ENCODE measurements around the gene CCNYL1. TPM values are rescaled to one million over a fixed set of nuclear protein-coding genes. Genes with fewer than 3 reads are reported as not detected.
"Not testable (repeated sequence)": the region's sequence is repeated elsewhere in the genome, so short reads cannot be mapped to it uniquely, and the experiment has no call there.

CCNYL1 gene
- total and polyA plus RNA-seq, 2 donors from 2014 or later: 6.7 to 14.6 TPM

GRCh38 chr2:207719008-207719407 is 7.6 kb downstream of the CCNYL1 start:
- no peak overlapping the region for H3K9ac ChIP-seq (ENCODE audit: low read length in 3 of 3)
- no peaks in the 10 kb centered on the region for H3K27me3 ChIP-seq (ENCODE audit: control insufficient read depth, insufficient read depth, low read length)
- H3K4me3 ChIP-seq (ENCODE audit: low read length in 3 of 3): no peak overlapping the region
- FAIRE-seq (no peak), DNase-seq (no peak)
- peaks cover 0 to under 1% (median 0%) of the 10 kb centered on the region in 3 donors for H3K4me1 ChIP-seq (ENCODE audit: control insufficient read depth in 2 of 3, insufficient read depth in 2 of 3, low read depth in 1 of 3, low read length in 3 of 3)
- H3K27ac ChIP-seq (ENCODE audit: low read depth in 2 of 2, low read length in 2 of 2): no peak overlapping the region
- no peaks in the 10 kb centered on the region for H3K36me3 ChIP-seq (ENCODE audit: control insufficient read depth in 2 of 3, insufficient read depth in 3 of 3, low read length in 3 of 3)
- intact Hi-C loops (cut with DNase I): no loop called here
- TF ChIP-seq CTCF (IDR thresholded peaks at IDR 0.05; ENCODE audit: borderline replicate concordance, extremely low read depth, insufficient read depth): no peak
- H3K9me3 ChIP-seq (ENCODE audit: control insufficient read depth in 2 of 3, insufficient read depth in 1 of 3, low read length in 3 of 3): no peaks in the 10 kb centered on the region

- H3K9ac ChIP-seq (ENCODE audit: low read length in 3 of 3); H3K4me1 ChIP-seq (ENCODE audit: control insufficient read depth in 2 of 3, insufficient read depth in 2 of 3, low read depth in 1 of 3, low read length in 3 of 3); H3K4me3 ChIP-seq (ENCODE audit: low read length in 3 of 3); FAIRE-seq; DNase-seq; intact Hi-C loops (cut with DNase I); H3K36me3 ChIP-seq (ENCODE audit: control insufficient read depth in 2 of 3, insufficient read depth in 3 of 3, low read length in 3 of 3); H3K9me3 ChIP-seq (ENCODE audit: control insufficient read depth in 2 of 3, insufficient read depth in 1 of 3, low read length in 3 of 3); H3K27me3 ChIP-seq (ENCODE audit: control insufficient read depth, insufficient read depth, low read length); H3K27ac ChIP-seq (ENCODE audit: low read depth in 2 of 2, low read length in 2 of 2): not testable (repeated sequence)
These were observed 8.2 kb downstream of the CCNYL1 start for GRCh38 chr2:207719655-207720054.

- FAIRE-seq: no peak
- DNase-seq: peak in 2 of 5 donors; percentile 37 to 50
- intact Hi-C loops (cut with DNase I): no loop called here
- Histone ChIP-seq H3K27me3 (ENCODE audit: control insufficient read depth, insufficient read depth, low read length) (no peaks in the 10 kb centered on the region), H3K27ac (ENCODE audit: low read depth in 2 of 2, low read length in 2 of 2) (no peak overlapping the region), H3K36me3 (ENCODE audit: control insufficient read depth in 2 of 3, insufficient read depth in 3 of 3, low read length in 3 of 3) (no peaks in the 10 kb centered on the region), H3K9ac (ENCODE audit: low read length in 3 of 3) (no peak overlapping the region), H3K9me3 (ENCODE audit: control insufficient read depth in 2 of 3, insufficient read depth in 1 of 3, low read length in 3 of 3) (no peaks in the 10 kb centered on the region), H3K4me1 (ENCODE audit: control insufficient read depth in 2 of 3, insufficient read depth in 2 of 3, low read depth in 1 of 3, low read length in 3 of 3) (no peaks in the 10 kb centered on the region), H3K4me3 (ENCODE audit: low read length in 3 of 3) (no peak overlapping the region)
- TF ChIP-seq CTCF (IDR thresholded peaks at IDR 0.05; ENCODE audit: borderline replicate concordance, extremely low read depth, insufficient read depth): no peak
These were observed 9.2 kb downstream of the CCNYL1 start for GRCh38 chr2:207720517-207721187.

- FAIRE-seq (no peak), DNase-seq (no peak)
- no peak overlapping the region for H3K27ac ChIP-seq (ENCODE audit: low read depth in 2 of 2, low read length in 2 of 2)
- no peak overlapping the region for H3K9ac ChIP-seq (ENCODE audit: low read length in 3 of 3)
- no peaks in the 10 kb centered on the region for H3K9me3 ChIP-seq (ENCODE audit: control insufficient read depth in 2 of 3, insufficient read depth in 1 of 3, low read length in 3 of 3)
- no peaks in the 10 kb centered on the region for H3K27me3 ChIP-seq (ENCODE audit: control insufficient read depth, insufficient read depth, low read length)
- no peaks in the 10 kb centered on the region for H3K4me1 ChIP-seq (ENCODE audit: control insufficient read depth in 2 of 3, insufficient read depth in 2 of 3, low read depth in 1 of 3, low read length in 3 of 3)
- no peak for TF ChIP-seq CTCF (IDR thresholded peaks at IDR 0.05; ENCODE audit: borderline replicate concordance, extremely low read depth, insufficient read depth)
- H3K4me3 ChIP-seq (ENCODE audit: low read length in 3 of 3): no peak overlapping the region
- H3K36me3 ChIP-seq (ENCODE audit: control insufficient read depth in 2 of 3, insufficient read depth in 3 of 3, low read length in 3 of 3): no peaks in the 10 kb centered on the region
- intact Hi-C loops (cut with DNase I): no loop called here
These were observed 11.5 kb downstream of the CCNYL1 start for GRCh38 chr2:207722773-207723424.

- H3K4me1 ChIP-seq (ENCODE audit: control insufficient read depth in 2 of 3, insufficient read depth in 2 of 3, low read depth in 1 of 3, low read length in 3 of 3); intact Hi-C loops (cut with DNase I); H3K36me3 ChIP-seq (ENCODE audit: control insufficient read depth in 2 of 3, insufficient read depth in 3 of 3, low read length in 3 of 3); FAIRE-seq; H3K27me3 ChIP-seq (ENCODE audit: control insufficient read depth, insufficient read depth, low read length); H3K4me3 ChIP-seq (ENCODE audit: low read length in 3 of 3); H3K9ac ChIP-seq (ENCODE audit: low read length in 3 of 3); H3K9me3 ChIP-seq (ENCODE audit: control insufficient read depth in 2 of 3, insufficient read depth in 1 of 3, low read length in 3 of 3); DNase-seq: not testable (repeated sequence)
- peak overlapping the region in 1 of 2 donors; percentile 23 for H3K27ac ChIP-seq (ENCODE audit: low read depth in 2 of 2, low read length in 2 of 2)
These were observed 12.0 kb downstream of the CCNYL1 start for GRCh38 chr2:207723425-207723787.
